DND-41 (cell line): Measurements from ENCODE around the gene KLHL2.

Experiments used
- ATAC-seq: fragments of 200-7000 bp; cut with Tn5 transposase; 3 replicates; pipeline ENCODE4 v1.9.1; 2021; ENCODE audit warnings: low read depth; ENCODE audit not compliant: insufficient read depth
- DNase-seq: peaks from one replicate; pipeline ENCODE4 v3.0.0-alpha.2; 2020
- H2AFZ ChIP-seq: 2 replicates; pipeline ENCODE4 v1.6.0; 2012; ENCODE audit warnings: low read depth, low read length
- H3K27ac ChIP-seq: 2 replicates; pipeline ENCODE4 v1.5.1; 2012; ENCODE audit warnings: low read length, inconsistent platforms
- H3K27me3 ChIP-seq: fragments of 200-600 bp; sonication (generic); 2 replicates; pipeline ENCODE4 v1.6.0; 2012; ENCODE audit warnings: low read length, mild to moderate bottlenecking, inconsistent platforms; ENCODE audit not compliant: insufficient read depth, poor library complexity
- H3K36me3 ChIP-seq: 2 replicates; pipeline ENCODE4 v1.5.1; 2012; ENCODE audit warnings: low read length, inconsistent platforms; ENCODE audit not compliant: insufficient read depth
- H3K4me1 ChIP-seq: 2 replicates; pipeline ENCODE4 v1.5.1; 2012; ENCODE audit warnings: mild to moderate bottlenecking, low read length; ENCODE audit not compliant: insufficient read depth
- H3K4me2 ChIP-seq: 2 replicates; pipeline ENCODE4 v1.6.0; 2012; ENCODE audit warnings: mild to moderate bottlenecking, moderate library complexity, low read length, inconsistent platforms; ENCODE audit not compliant: insufficient read depth
- H3K4me3 ChIP-seq, 2 experiments: fragments of 200-600 bp in 1 of 2; shearing (Covaris generic) in 1 of 2; 2 replicates each; pipeline ENCODE4 v1.5.1; 2012 to 2016; ENCODE audit warnings: inconsistent platforms in 2 of 2, low read length in 2 of 2, mild to moderate bottlenecking in 2 of 2, low read depth in 1 of 2, moderate library complexity in 1 of 2
- H3K79me2 ChIP-seq: 2 replicates; pipeline ENCODE4 v1.6.0; 2012; ENCODE audit warnings: low read length, inconsistent platforms; ENCODE audit not compliant: insufficient read depth
- H3K9ac ChIP-seq: 2 replicates; pipeline ENCODE4 v1.6.0; 2012; ENCODE audit warnings: low read depth, mild to moderate bottlenecking, inconsistent platforms, low read length, moderate library complexity
- H3K9me3 ChIP-seq: 2 replicates; pipeline ENCODE4 v1.5.1; 2012; ENCODE audit warnings: low read length, moderate library complexity, mild to moderate bottlenecking, inconsistent platforms; ENCODE audit not compliant: insufficient read depth, severe bottlenecking
- H4K20me1 ChIP-seq: 2 replicates; pipeline ENCODE4 v1.6.0; 2012; ENCODE audit warnings: low read length; ENCODE audit not compliant: insufficient read depth
- CTCF ChIP-seq: IDR thresholded peaks from 2 replicates; pipeline ENCODE4 v1.5.1; 2012; ENCODE audit warnings: borderline replicate concordance, low read length, moderate library complexity, mild to moderate bottlenecking; ENCODE audit not compliant: poor library complexity, severe bottlenecking; ENCODE audit errors: extremely low read depth
- EZH2 ChIP-seq: IDR thresholded peaks from 3 replicates; pipeline ENCODE4 v1.6.1; 2012; ENCODE audit warnings: borderline replicate concordance, low read depth, mild to moderate bottlenecking, moderate library complexity, low read length, inconsistent platforms; ENCODE audit not compliant: severe bottlenecking

Gene KLHL2

GRCh38 chr4:165288226-165288625, 80.9 kb downstream of the KLHL2 start:
- no peaks in the 10 kb centered on the region for H3K4me1 ChIP-seq
- no peak for DNase-seq

GRCh38 chr4:165288639-165289422, 81.5 kb downstream of the KLHL2 start:
- Histone ChIP-seq H3K79me2 (no peaks in the 10 kb centered on the region), H3K4me3 (no peak overlapping the region), H3K9ac (no peak overlapping the region), H3K27me3 (no peaks in the 10 kb centered on the region), H3K27ac (no peak overlapping the region), H3K4me1 (no peaks in the 10 kb centered on the region), H2AFZ (no peak overlapping the region), H4K20me1 (no peaks in the 10 kb centered on the region), H3K9me3 (no peaks in the 10 kb centered on the region), H3K4me2 (no peak overlapping the region), H3K36me3 (no peaks in the 10 kb centered on the region)
- ATAC-seq (peak; percentile 50; the same call in 1 of the 3 replicates), DNase-seq (no peak)
- TF ChIP-seq CTCF (no peak), EZH2 (no peak)

More at GRCh38 chr4:165288226-165288625, 80.9 kb downstream of the KLHL2 start:
- Histone ChIP-seq H3K27me3 (no peaks in the 10 kb centered on the region), H4K20me1 (no peaks in the 10 kb centered on the region), H2AFZ (no peak overlapping the region), H3K4me3 (no peak overlapping the region), H3K36me3 (no peaks in the 10 kb centered on the region), H3K79me2 (no peaks in the 10 kb centered on the region), H3K9ac (no peak overlapping the region), H3K9me3 (no peaks in the 10 kb centered on the region), H3K27ac (no peak overlapping the region), H3K4me2 (no peak overlapping the region)
- no peak for ATAC-seq
- TF ChIP-seq EZH2: no peak
- no peak for TF ChIP-seq CTCF

- no peak for TF ChIP-seq EZH2
- TF ChIP-seq CTCF: no peak
- Histone ChIP-seq H3K27ac (no peak overlapping the region), H4K20me1 (no peaks in the 10 kb centered on the region), H3K4me1 (no peaks in the 10 kb centered on the region), H2AFZ (no peak overlapping the region), H3K9me3 (no peaks in the 10 kb centered on the region), H3K4me2 (no peak overlapping the region), H3K9ac (no peak overlapping the region), H3K27me3 (no peaks in the 10 kb centered on the region), H3K79me2 (no peaks in the 10 kb centered on the region), H3K36me3 (no peaks in the 10 kb centered on the region), H3K4me3 (no peak overlapping the region)
- no peak for DNase-seq
- no peak for ATAC-seq
Observed at GRCh38 chr4:165289423-165289785, 82.0 kb downstream of the KLHL2 start.
